HG02610 (cell line): ENCODE data around the gene EIF1B.
"Not testable (repeated sequence)": the region's sequence is repeated elsewhere in the genome, so short reads cannot be mapped to it uniquely, and the experiment has no call there.

Experiments used
- ATAC-seq: cut with Tn5 transposase; IDR thresholded peaks from one replicate; pipeline ENCODE4 v1.9.1; 2021; ENCODE audit warnings: mild to moderate bottlenecking, moderate library complexity; ENCODE audit not compliant: unreplicated experiment

EIF1B gene

GRCh38 chr3:40309418-40309924 lies at the start of gene EIF1B:
Gene EIF1B, plus strand, starts transcription at chr3:40309707. Its CDS starts 235 bp downstream, at chr3:40309942.
- peak; percentile 93 for ATAC-seq

GRCh38 chr3:40262331-40262730 lies 47.2 kb upstream of the EIF1B start:
- no peak for ATAC-seq

GRCh38 chr3:40264451-40264850 lies 45.1 kb upstream of the EIF1B start:
- ATAC-seq = no peak

- no peak for ATAC-seq
Observed at GRCh38 chr3:40265181-40265580, 44.3 kb upstream of the EIF1B start.

GRCh38 chr3:40267937-40268724 lies 41.4 kb upstream of the EIF1B start:
- no peak for ATAC-seq

- no peak for ATAC-seq
Observed at GRCh38 chr3:40268802-40269524, 40.5 kb upstream of the EIF1B start.

- no peak for ATAC-seq
Observed at GRCh38 chr3:40278791-40279190, 30.7 kb upstream of the EIF1B start.

GRCh38 chr3:40281995-40282394 lies 27.5 kb upstream of the EIF1B start:
- no peak for ATAC-seq

GRCh38 chr3:40283057-40283456 lies 26.4 kb upstream of the EIF1B start:
- ATAC-seq = not testable (repeated sequence)

GRCh38 chr3:40287248-40287647 lies 22.3 kb upstream of the EIF1B start:
- ATAC-seq = no peak

GRCh38 chr3:40290396-40290795 lies 19.1 kb upstream of the EIF1B start:
- no peak for ATAC-seq

GRCh38 chr3:40291471-40291870 lies 18.0 kb upstream of the EIF1B start:
- ATAC-seq = no peak

- no peak for ATAC-seq
Observed at GRCh38 chr3:40292637-40293349, 16.7 kb upstream of the EIF1B start.

- no peak for ATAC-seq
Observed at GRCh38 chr3:40294434-40294833, 15.1 kb upstream of the EIF1B start.

GRCh38 chr3:40298075-40298474 lies 11.4 kb upstream of the EIF1B start:
- ATAC-seq = no peak

GRCh38 chr3:40299130-40299720 lies 10.3 kb upstream of the EIF1B start:
- no peak for ATAC-seq

GRCh38 chr3:40299721-40300335 lies 9.7 kb upstream of the EIF1B start:
- no peak for ATAC-seq

- ATAC-seq = no peak
Observed at GRCh38 chr3:40302784-40303183, 6.7 kb upstream of the EIF1B start.

GRCh38 chr3:40304352-40304751 lies 5.2 kb upstream of the EIF1B start:
- no peak for ATAC-seq

GRCh38 chr3:40306336-40306735 lies 3.2 kb upstream of the EIF1B start:
- ATAC-seq = no peak

GRCh38 chr3:40307176-40307575 lies 2.3 kb upstream of the EIF1B start:
- no peak for ATAC-seq
